Measurements from ENCODE around the gene C8A. TPM values are rescaled to one million over a fixed set of nuclear protein-coding genes. Genes with fewer than 3 reads are reported as not detected.

C8A gene
- total RNA-seq, 2 experiments from 2014 or later = not detected

- no peaks in the 10 kb centered on the region for H3K4me1 Mint-ChIP-seq (ENCODE audit: low read depth)
- ATAC-seq (ENCODE audit: poor library complexity) = no peak
These were observed 33.7 kb upstream of the C8A start for GRCh38 chr1:56820755-56821461.

GRCh38 chr1:56821462-56821797 is 33.2 kb upstream of the C8A start:
- DNase-seq (no peak), ATAC-seq (ENCODE audit: poor library complexity) (no peak)
- TF ChIP-seq CTCF (IDR thresholded peaks at IDR 0.05) = no peak
- CTCF ChIA-PET = no interaction called here
- Mint-ChIP-seq H3K4me3 (no peak overlapping the region), H3K27me3 (peaks cover 35% of the 10 kb centered on the region), H3K27ac (no peak overlapping the region), H3K9me3 (no peaks in the 10 kb centered on the region), H3K4me1 (ENCODE audit: low read depth) (no peaks in the 10 kb centered on the region), H3K36me3 (ENCODE audit: low read depth) (no peaks in the 10 kb centered on the region)
- no peak overlapping the region for H3K27ac ChIP-seq (ENCODE audit: low read depth in 1 of 2, low read length in 2 of 2)
- intact Hi-C loops (cut with DNase I, micrococcal nuclease) = no loop called here
- H3K9me3 ChIP-seq (ENCODE audit: control insufficient read depth in 1 of 2, insufficient read depth in 1 of 2, low read length in 2 of 2) = no peaks in the 10 kb centered on the region
- H3K36me3 ChIP-seq (ENCODE audit: insufficient read depth, low read length) = no peaks in the 10 kb centered on the region
- POLR2A ChIA-PET = no interaction called here
- H3K4me3 ChIP-seq (ENCODE audit: low read length) = no peak overlapping the region
- H3K4me1 ChIP-seq (ENCODE audit: insufficient read depth, low read length) = no peaks in the 10 kb centered on the region
- peaks cover 0 to 4% of the 10 kb centered on the region in 2 experiments for H3K27me3 ChIP-seq (ENCODE audit: control insufficient read depth in 1 of 2, insufficient read depth in 2 of 2, low read length in 2 of 2)

More at GRCh38 chr1:56820755-56821461, 33.7 kb upstream of the C8A start:
- H3K27me3 Mint-ChIP-seq = peaks cover 33% of the 10 kb centered on the region
- Histone ChIP-seq H3K27ac (ENCODE audit: low read depth in 1 of 2, low read length in 2 of 2) (no peak overlapping the region), H3K27me3 (ENCODE audit: control insufficient read depth in 1 of 2, insufficient read depth in 2 of 2, low read length in 2 of 2) (peaks cover 0 to 4% of the 10 kb centered on the region in 2 experiments), H3K9me3 (ENCODE audit: control insufficient read depth in 1 of 2, insufficient read depth in 1 of 2, low read length in 2 of 2) (no peaks in the 10 kb centered on the region), H3K36me3 (ENCODE audit: insufficient read depth, low read length) (no peaks in the 10 kb centered on the region), H3K4me1 (ENCODE audit: insufficient read depth, low read length) (no peaks in the 10 kb centered on the region), H3K4me3 (ENCODE audit: low read length) (no peak overlapping the region)
- intact Hi-C loops (cut with DNase I, micrococcal nuclease) = no loop called here
- CTCF ChIA-PET = no interaction called here
- H3K9me3 Mint-ChIP-seq = no peaks in the 10 kb centered on the region
- POLR2A ChIA-PET = no interaction called here
- H3K27ac Mint-ChIP-seq = no peak overlapping the region
- no peak overlapping the region for H3K4me3 Mint-ChIP-seq
- TF ChIP-seq CTCF (IDR thresholded peaks at IDR 0.05) = peak; percentile 57
- no peaks in the 10 kb centered on the region for H3K36me3 Mint-ChIP-seq (ENCODE audit: low read depth)
- peak; percentile 17 to 63 (median 38) for DNase-seq

GRCh38 chr1:56824271-56824670 is 30.3 kb upstream of the C8A start:
- Mint-ChIP-seq H3K9me3 (no peaks in the 10 kb centered on the region), H3K36me3 (ENCODE audit: low read depth) (no peaks in the 10 kb centered on the region), H3K27me3 (peaks cover 45% of the 10 kb centered on the region), H3K4me1 (ENCODE audit: low read depth) (no peaks in the 10 kb centered on the region), H3K4me3 (no peak overlapping the region), H3K27ac (no peak overlapping the region)
- Histone ChIP-seq H3K27me3 (ENCODE audit: control insufficient read depth in 1 of 2, insufficient read depth in 2 of 2, low read length in 2 of 2) (peaks cover 0 to 4% of the 10 kb centered on the region in 2 experiments), H3K4me1 (ENCODE audit: insufficient read depth, low read length) (no peaks in the 10 kb centered on the region), H3K36me3 (ENCODE audit: insufficient read depth, low read length) (no peaks in the 10 kb centered on the region), H3K9me3 (ENCODE audit: control insufficient read depth in 1 of 2, insufficient read depth in 1 of 2, low read length in 2 of 2) (no peaks in the 10 kb centered on the region), H3K4me3 (ENCODE audit: low read length) (no peak overlapping the region), H3K27ac (ENCODE audit: low read depth in 1 of 2, low read length in 2 of 2) (no peak overlapping the region)
- intact Hi-C loops (cut with DNase I, micrococcal nuclease) = no loop called here
- POLR2A ChIA-PET = no interaction called here
- ATAC-seq (ENCODE audit: poor library complexity) (no peak), DNase-seq (no peak)
- no peak for TF ChIP-seq CTCF (IDR thresholded peaks at IDR 0.05)
- CTCF ChIA-PET = no interaction called here

Data from CD4-positive, alpha-beta T cell (primary cell).